Thymus (tissue), 11 donors: ENCODE results near the gene LDHB. TPM values are rescaled to one million over a fixed set of nuclear protein-coding genes. Genes with fewer than 3 reads are reported as not detected.

Experiments
- DNase-seq, 9 donors: peaks; one replicate each; pipeline ENCODE4 v3.0.0-alpha.2; 2013; ENCODE audit warnings: low spot score in 9 of 9, low read depth in 6 of 9, missing footprints in 1 of 9
- H3K27ac ChIP-seq, 2 donors: one replicate each; pipeline ENCODE4 v1.5.1; 2013; ENCODE audit warnings: control low read depth in 1 of 2, low read depth in 1 of 2, low read length in 1 of 2, mild to moderate bottlenecking in 1 of 2, moderate library complexity in 1 of 2
- H3K27me3 ChIP-seq, 2 donors: one replicate each; pipeline ENCODE4 v1.5.1; 2013; ENCODE audit warnings: low read length in 1 of 2; ENCODE audit not compliant: control insufficient read depth in 2 of 2, insufficient read depth in 1 of 2
- H3K36me3 ChIP-seq, 2 donors: one replicate each; pipeline ENCODE4 v1.5.1; 2013; ENCODE audit warnings: low read length in 1 of 2, mild to moderate bottlenecking in 1 of 2, moderate library complexity in 1 of 2; ENCODE audit not compliant: control insufficient read depth in 2 of 2, insufficient read depth in 2 of 2
- H3K4me1 ChIP-seq, 2 donors: one replicate each; pipeline ENCODE4 v1.5.1; 2013; ENCODE audit warnings: low read length in 2 of 2; ENCODE audit not compliant: control insufficient read depth in 2 of 2, insufficient read depth in 2 of 2
- H3K4me3 ChIP-seq, 2 donors: one replicate each; pipeline ENCODE4 v1.5.1; 2013; ENCODE audit warnings: low read length in 2 of 2, control low read depth in 1 of 2, mild to moderate bottlenecking in 1 of 2
- H3K9me3 ChIP-seq, 2 donors: one replicate each; pipeline ENCODE4 v1.5.1; 2013; ENCODE audit warnings: low read length in 1 of 2, mild to moderate bottlenecking in 1 of 2; ENCODE audit not compliant: control insufficient read depth in 2 of 2, insufficient read depth in 1 of 2
- WGBS: extraction: QIAGEN DNeasy Blood & Tissue Kit; methylation state at CpG from one replicate; pipeline ENCODE4 v1.1.7; 2013; 5-methylcytosine and 5-hydroxymethylcytosine counted together
- polyA plus RNA-seq: library from polyadenylated mRNA; stranded (reverse); fragments of 200-250 nt; gene quantifications from one replicate; pipeline ENCODE4 v1.2.3, GENCODE V29; 2013
- total RNA-seq: library from RNA; stranded (reverse); fragments of 120-200 nt; gene quantifications from one replicate; pipeline ENCODE4 v1.2.4, GENCODE V29; 2013
- donor health status: healthy.

The LDHB gene
- total and polyA plus RNA-seq, 2 donors: 325 to 847 TPM

DNA sequence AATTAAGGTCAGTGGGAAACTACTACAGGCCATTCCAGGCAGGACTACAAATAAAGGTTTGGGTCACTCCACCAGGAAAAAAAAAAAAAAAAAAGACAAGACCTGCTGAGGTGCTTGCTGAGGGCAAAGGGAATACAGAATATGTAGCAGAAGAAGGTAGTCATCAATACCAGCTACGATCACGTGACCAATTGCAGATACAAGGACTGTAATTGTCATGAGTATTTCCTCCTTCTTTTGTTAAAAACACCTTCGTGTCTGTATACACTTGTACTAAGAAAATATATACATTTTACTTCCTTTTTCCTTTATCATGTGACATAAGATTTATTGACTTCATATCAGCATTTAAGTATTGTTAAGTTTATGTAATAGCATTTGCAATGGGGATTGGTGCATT lies 72.2 kb downstream of the LDHB start:
- H3K27me3 ChIP-seq: no peaks in the 10 kb centered on the region
- no peak overlapping the region for H3K27ac ChIP-seq
- DNase-seq: no peak
- WGBS: 78% methylated on average over 3 of the region's 3 CpGs
- H3K9me3 ChIP-seq: peaks cover 1 to 6% of the 10 kb centered on the region in 2 donors
- H3K4me1 ChIP-seq: no peaks in the 10 kb centered on the region
- no peaks in the 10 kb centered on the region for H3K36me3 ChIP-seq
- H3K4me3 ChIP-seq: no peak overlapping the region

Other genes with a start within 250 kb of the LDHB start
- 8.8 TPM for gene PYROXD1, start 220.2 kb downstream of the LDHB start, total RNA-seq
- gene PYROXD1, start 220.2 kb downstream of the LDHB start, polyA plus RNA-seq: 21.7 TPM
- gene RECQL, start 156.2 kb downstream of the LDHB start, total RNA-seq: 63.9 TPM
- gene RECQL, start 156.2 kb downstream of the LDHB start, polyA plus RNA-seq: 31.1 TPM
- gene GOLT1B, start 156.1 kb downstream of the LDHB start, total RNA-seq: 24.0 TPM
- gene GOLT1B, start 156.1 kb downstream of the LDHB start, polyA plus RNA-seq: 25.0 TPM
- 10.7 TPM for gene SPX, start 131.5 kb downstream of the LDHB start, total RNA-seq
- 4.1 TPM for gene SPX, start 131.5 kb downstream of the LDHB start, polyA plus RNA-seq
- gene GYS2, start 53.0 kb downstream of the LDHB start, total RNA-seq: not detected
- 0.14 TPM for gene GYS2, start 53.0 kb downstream of the LDHB start, polyA plus RNA-seq
- 5.2 TPM for gene KCNJ8, start 116.9 kb upstream of the LDHB start, total RNA-seq
- 3.5 TPM for gene KCNJ8, start 116.9 kb upstream of the LDHB start, polyA plus RNA-seq